Keratinocyte (primary cell): ENCODE measurements around the gene CACNA1H. TPM values are rescaled to one million over a fixed set of nuclear protein-coding genes. Genes with fewer than 3 reads are reported as not detected.

Experiments
- DNase-seq: peaks from one replicate; pipeline ENCODE4 v3.0.0-alpha.2; 2011; ENCODE audit warnings: low read depth, missing footprints, low spot score
- FAIRE-seq: peaks from 2 replicates; lab custom pipeline; 2011; peaks lifted over from hg19 to GRCh38; lab: Jason Lieb, UNC
- H2AFZ ChIP-seq: 2 replicates; pipeline ENCODE4 v1.6.0; 2012; ENCODE audit warnings: low read length, control low read depth, inconsistent platforms; ENCODE audit not compliant: control insufficient read depth
- H3K27ac ChIP-seq: 2 replicates; pipeline ENCODE4 v1.5.1; 2011; ENCODE audit warnings: low read length; ENCODE audit not compliant: control insufficient read depth, insufficient read depth
- H3K27me3 ChIP-seq: 3 replicates; pipeline ENCODE4 v1.6.0; 2011; ENCODE audit warnings: low read length; ENCODE audit not compliant: control insufficient read depth, insufficient read depth; ENCODE audit errors: extremely low read depth
- H3K36me3 ChIP-seq, 2 experiments: 2 replicates in 1 of 2; 3 replicates in 1 of 2; pipeline ENCODE4 v1.5.1; 2011; ENCODE audit warnings: low read length in 2 of 2, mild to moderate bottlenecking in 1 of 2; ENCODE audit not compliant: control insufficient read depth in 2 of 2, insufficient read depth in 2 of 2; ENCODE audit errors: extremely low read depth in 1 of 2
- H3K4me1 ChIP-seq: 3 replicates; pipeline ENCODE4 v1.5.1; 2011; ENCODE audit warnings: low read length; ENCODE audit not compliant: control insufficient read depth, insufficient read depth; ENCODE audit errors: extremely low read depth
- H3K4me2 ChIP-seq: 3 replicates; pipeline ENCODE4 v1.6.0; 2011; ENCODE audit warnings: low read depth, low read length; ENCODE audit not compliant: control insufficient read depth, insufficient read depth; ENCODE audit errors: extremely low read depth
- H3K4me3 ChIP-seq, 3 experiments: fragments of 200-600 bp in 1 of 3; sonication (generic) in 1 of 3; 2 replicates in 2 of 3; 3 replicates in 1 of 3; pipeline ENCODE4 v1.5.1; 2011 to 2016; ENCODE audit warnings: low read length in 3 of 3, mild to moderate bottlenecking in 3 of 3, control low read depth in 2 of 3, inconsistent platforms in 1 of 3, low read depth in 1 of 3, mixed read lengths in 1 of 3, mixed run types in 1 of 3, moderate library complexity in 1 of 3; ENCODE audit not compliant: control insufficient read depth in 2 of 3, insufficient read depth in 2 of 3; ENCODE audit errors: extremely low read depth in 1 of 3
- H3K79me2 ChIP-seq: 2 replicates; pipeline ENCODE4 v1.6.0; 2012; ENCODE audit warnings: low read length; ENCODE audit not compliant: control insufficient read depth, insufficient read depth
- H3K9ac ChIP-seq: 3 replicates; pipeline ENCODE4 v1.6.0; 2011; ENCODE audit warnings: low read length; ENCODE audit not compliant: control insufficient read depth, insufficient read depth; ENCODE audit errors: extremely low read depth
- H3K9me1 ChIP-seq: 3 replicates; pipeline ENCODE4 v1.6.0; 2011; ENCODE audit warnings: low read length; ENCODE audit not compliant: control insufficient read depth, insufficient read depth; ENCODE audit errors: extremely low read depth
- H3K9me3 ChIP-seq: 2 replicates; pipeline ENCODE4 v1.5.1; 2012; ENCODE audit warnings: low read depth, low read length; ENCODE audit not compliant: control insufficient read depth
- H4K20me1 ChIP-seq: 3 replicates; pipeline ENCODE4 v1.6.0; 2011; ENCODE audit warnings: low read length; ENCODE audit not compliant: control insufficient read depth, insufficient read depth; ENCODE audit errors: extremely low read depth
- EZH2 ChIP-seq: IDR thresholded peaks from one replicate; pipeline ENCODE4 v1.6.1; 2012; ENCODE audit warnings: inconsistent platforms, mild to moderate bottlenecking, low read length, moderate library complexity
- dilution Hi-C: fragments of 300-500 bp; cut with MboI; formaldehyde crosslinking; loops from one replicate; pipeline ENCODE4 v1.7.0; 2020; ENCODE audit warnings: low sequenced_read_pairs; ENCODE audit not compliant: extremely low pct_ligation_motif_present
- polyA plus RNA-seq, 5 experiments: library from polyadenylated mRNA; depleted of rRNA in 3 of 5; stranded (reverse) in 3 of 5; stranded (forward) in 1 of 5; unstranded in 1 of 5; fragments of >200 nt; gene quantifications; 1 replicate in 1 of 5; 2 replicates in 3 of 5; 3 replicates in 1 of 5; pipeline versions ENCODE4 v1.2.1 to v1.2.3, GENCODE V29; 2011 to 2012; ENCODE audit warnings: missing spikeins in 2 of 5, low read depth in 1 of 5, low replicate concordance in 1 of 5
- TF ChIP-seq, protein P1 (sequence below), 3 experiments: IDR thresholded peaks in 1 of 3; conservative IDR thresholded peaks in 1 of 3; optimal IDR thresholded peaks in 1 of 3; 2 replicates in 2 of 3; 3 replicates in 1 of 3; pipeline versions ENCODE3 to v1.5.1; 2011; ENCODE audit warnings: low read length in 3 of 3, mild to moderate bottlenecking in 3 of 3, moderate library complexity in 2 of 3, control low read depth in 1 of 3, inconsistent platforms in 1 of 3; ENCODE audit not compliant: insufficient read depth in 2 of 3; ENCODE audit errors: extremely low read depth in 1 of 3

CACNA1H gene
- polyA plus RNA-seq, 1 donor (not counting 4 experiments of a cell fraction or from before 2014, with no cell fraction given) = not detected

DNA sequence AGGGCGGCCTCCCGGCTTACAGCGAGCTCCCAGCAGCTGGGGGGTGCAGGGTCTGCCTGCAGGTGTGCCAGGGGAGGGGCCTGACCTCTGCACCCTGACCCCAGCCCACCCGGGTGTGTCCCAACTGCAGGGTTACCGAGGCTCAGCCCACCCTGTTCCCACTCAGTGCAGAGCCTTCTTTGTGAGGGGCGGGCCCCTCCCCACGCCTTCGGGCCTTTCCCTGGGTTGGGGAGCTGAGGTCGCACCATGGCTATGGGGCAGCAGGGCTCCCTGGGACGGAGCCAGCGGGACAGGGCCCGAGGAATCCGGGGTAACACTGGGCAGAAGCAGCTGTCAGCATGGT lies 17.1 kb downstream of the CACNA1H start:
- no peak overlapping the region for H2AFZ ChIP-seq
- no peak for FAIRE-seq
- H3K79me2 ChIP-seq = no peaks in the 10 kb centered on the region
- H3K4me1 ChIP-seq = no peaks in the 10 kb centered on the region
- no peaks in the 10 kb centered on the region for H3K9me3 ChIP-seq
- TF ChIP-seq EZH2 = no peak
- TF ChIP-seq, protein P1, sequence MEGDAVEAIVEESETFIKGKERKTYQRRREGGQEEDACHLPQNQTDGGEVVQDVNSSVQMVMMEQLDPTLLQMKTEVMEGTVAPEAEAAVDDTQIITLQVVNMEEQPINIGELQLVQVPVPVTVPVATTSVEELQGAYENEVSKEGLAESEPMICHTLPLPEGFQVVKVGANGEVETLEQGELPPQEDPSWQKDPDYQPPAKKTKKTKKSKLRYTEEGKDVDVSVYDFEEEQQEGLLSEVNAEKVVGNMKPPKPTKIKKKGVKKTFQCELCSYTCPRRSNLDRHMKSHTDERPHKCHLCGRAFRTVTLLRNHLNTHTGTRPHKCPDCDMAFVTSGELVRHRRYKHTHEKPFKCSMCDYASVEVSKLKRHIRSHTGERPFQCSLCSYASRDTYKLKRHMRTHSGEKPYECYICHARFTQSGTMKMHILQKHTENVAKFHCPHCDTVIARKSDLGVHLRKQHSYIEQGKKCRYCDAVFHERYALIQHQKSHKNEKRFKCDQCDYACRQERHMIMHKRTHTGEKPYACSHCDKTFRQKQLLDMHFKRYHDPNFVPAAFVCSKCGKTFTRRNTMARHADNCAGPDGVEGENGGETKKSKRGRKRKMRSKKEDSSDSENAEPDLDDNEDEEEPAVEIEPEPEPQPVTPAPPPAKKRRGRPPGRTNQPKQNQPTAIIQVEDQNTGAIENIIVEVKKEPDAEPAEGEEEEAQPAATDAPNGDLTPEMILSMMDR (optimal IDR thresholded peaks at IDR 0.05 in 1 of 3, IDR thresholded peaks at IDR 0.05 in 1 of 3, conservative IDR thresholded peaks at IDR 0.05 in 1 of 3; ENCODE audit: extremely low read depth in 1 of 3, insufficient read depth in 2 of 3, low read length in 3 of 3) = no peak
- no peak for DNase-seq
- dilution Hi-C loops = no loop called here
- H3K4me2 ChIP-seq = no peak overlapping the region
- H3K9ac ChIP-seq = no peak overlapping the region
- no peak overlapping the region for H3K27ac ChIP-seq
- H3K36me3 ChIP-seq = no peaks in the 10 kb centered on the region
- no peak overlapping the region for H3K4me3 ChIP-seq
- H4K20me1 ChIP-seq = no peaks in the 10 kb centered on the region
- H3K27me3 ChIP-seq = no peaks in the 10 kb centered on the region
- H3K9me1 ChIP-seq = no peaks in the 10 kb centered on the region

DNA sequence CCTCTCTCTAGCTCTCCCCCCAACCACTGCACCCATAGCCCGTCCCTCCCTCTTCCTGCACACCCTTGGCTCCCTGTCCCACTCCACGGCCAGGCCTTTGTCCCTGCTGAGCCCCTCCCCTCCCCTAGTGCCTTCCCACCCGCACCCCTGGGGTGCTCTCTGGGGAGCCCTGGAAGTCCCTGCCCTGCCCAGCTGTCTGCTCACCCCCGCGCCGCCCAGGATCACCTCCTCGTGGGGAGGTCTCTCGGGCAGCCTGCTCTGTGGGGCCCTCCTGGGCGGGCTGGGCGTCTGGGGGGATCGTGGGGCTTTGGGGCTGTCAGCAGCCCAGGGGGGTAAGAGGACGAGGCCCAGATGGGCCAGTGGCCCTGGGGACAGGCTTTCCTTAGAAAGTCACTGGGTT lies 18.1 kb downstream of the CACNA1H start:
- Histone ChIP-seq H3K4me2 (no peak overlapping the region), H4K20me1 (no peaks in the 10 kb centered on the region), H3K9ac (no peak overlapping the region), H3K27ac (no peak overlapping the region), H3K4me3 (no peak overlapping the region), H3K9me1 (no peaks in the 10 kb centered on the region), H3K4me1 (no peaks in the 10 kb centered on the region), H3K9me3 (no peaks in the 10 kb centered on the region), H3K36me3 (no peaks in the 10 kb centered on the region), H3K27me3 (no peaks in the 10 kb centered on the region), H3K79me2 (no peaks in the 10 kb centered on the region), H2AFZ (no peak overlapping the region)
- no peak for TF ChIP-seq EZH2
- TF ChIP-seq, protein P1 (optimal IDR thresholded peaks at IDR 0.05 in 1 of 3, IDR thresholded peaks at IDR 0.05 in 1 of 3, conservative IDR thresholded peaks at IDR 0.05 in 1 of 3; ENCODE audit: extremely low read depth in 1 of 3, insufficient read depth in 2 of 3, low read length in 3 of 3) = no peak
- dilution Hi-C loops = no loop called here
- FAIRE-seq (no peak), DNase-seq (no peak)
